Measurements from ENCODE around the gene DHX16. TPM values are rescaled to one million over a fixed set of nuclear protein-coding genes. Genes with fewer than 3 reads are reported as not detected.
"Not testable (repeated sequence)": the region's sequence is repeated elsewhere in the genome, so short reads cannot be mapped to it uniquely, and the experiment has no call there.

The DHX16 gene
- total RNA-seq, 2 experiments from 2014 or later, result 27.1 to 37.5 TPM

GRCh38 chr6:30719791-30720737 lies 47.3 kb upstream of the DHX16 start, which contains the start of gene TUBB:
Gene TUBB, plus strand, starts transcription at chr6:30720352. Its CDS starts 155 bp downstream, at chr6:30720507.
- peak; percentile 98 for DNase-seq (ENCODE audit: low spot score)
- POLR2A ChIA-PET, result interaction anchor here (0.6 to 6.0 kb wide), 8 partner anchors 11 to 149 kb away, joined by 3 to 71 read pairs (median 6); partner anchors contain the start of genes ABCF1 and NRM
- CTCF ChIA-PET (ENCODE audit: unreplicated experiment), result interaction anchor here (0.6 kb wide), 1 partner anchor 31 kb away, joined by 3 read pairs; no protein-coding TSS in a partner anchor
- Histone ChIP-seq H4K20me1 (ENCODE audit: insufficient read depth, low read length) (peaks cover 26% of the 10 kb centered on the region), H3K4me2 (ENCODE audit: low read length) (peak within 1 kb of the TSS; percentile 98), H3K4me1 (ENCODE audit: insufficient read depth, low read length, poor library complexity, severe bottlenecking) (peaks cover 52% of the 10 kb centered on the region), H3K9me3 (ENCODE audit: low read length) (no peaks in the 10 kb centered on the region), H3K27ac (ENCODE audit: low read depth, low read length, poor library complexity, severe bottlenecking) (peak within 1 kb of the TSS; percentile 97), H3K79me2 (ENCODE audit: insufficient read depth, low read depth, low read length) (peaks cover 86% of the 10 kb centered on the region), H3K36me3 (ENCODE audit: insufficient read depth, low read length) (peaks cover 55% of the 10 kb centered on the region), H3K9me2 (ENCODE audit: insufficient read depth, low read length) (no peaks in the 10 kb centered on the region), H3K4me3 (ENCODE audit: low read depth, low read length, poor library complexity, severe bottlenecking) (peak within 1 kb of the TSS; percentile 91), H2AFZ (ENCODE audit: low read length) (no peak within 1 kb of the TSS)
- intact Hi-C loops (cut with micrococcal nuclease; ENCODE audit: unreplicated experiment), result loop anchor here (1.0 to 5.0 kb wide), 2 partner anchors 73 to 163 kb away; partner anchors contain the start of genes C6orf136, GNL1 and PRR3
- BruUV-seq (replicated peaks), result TSS peak; percentile 42
- TF ChIP-seq CTCF (conservative IDR thresholded peaks at IDR 0.05; ENCODE audit: low read length), result no peak; the same call in 1 of the 2 replicates
- no peak for TF ChIP-seq EZH2phosphoT487 (IDR thresholded peaks at IDR 0.05; ENCODE audit: borderline replicate concordance, low read depth, low read length)

- BruUV-seq (replicated peaks), result TSS peak; percentile 60
- Histone ChIP-seq H2AFZ (ENCODE audit: low read length) (no peak overlapping the region), H3K9me2 (ENCODE audit: insufficient read depth, low read length) (no peaks in the 10 kb centered on the region), H4K20me1 (ENCODE audit: insufficient read depth, low read length) (peaks cover 19% of the 10 kb centered on the region), H3K27ac (ENCODE audit: low read depth, low read length, poor library complexity, severe bottlenecking) (peak overlapping the region; percentile 97), H3K4me3 (ENCODE audit: low read depth, low read length, poor library complexity, severe bottlenecking) (peak overlapping the region; percentile 91), H3K9me3 (ENCODE audit: low read length) (no peaks in the 10 kb centered on the region), H3K4me2 (ENCODE audit: low read length) (peak overlapping the region; percentile 98), H3K4me1 (ENCODE audit: insufficient read depth, low read length, poor library complexity, severe bottlenecking) (peaks cover 52% of the 10 kb centered on the region), H3K79me2 (ENCODE audit: insufficient read depth, low read depth, low read length) (peaks cover 79% of the 10 kb centered on the region), H3K36me3 (ENCODE audit: insufficient read depth, low read length) (peaks cover 55% of the 10 kb centered on the region)
- CTCF ChIA-PET (ENCODE audit: unreplicated experiment), result no interaction called here
- DNase-seq (ENCODE audit: low spot score), result peak; percentile 69
- POLR2A ChIA-PET, result interaction anchor here (0.7 to 6.0 kb wide), 6 partner anchors 29 to 148 kb away, joined by 3 to 71 read pairs (median 4); partner anchors contain the start of genes ABCF1 and NRM
- no peak for TF ChIP-seq CTCF (conservative IDR thresholded peaks at IDR 0.05; ENCODE audit: low read length)
- TF ChIP-seq EZH2phosphoT487 (IDR thresholded peaks at IDR 0.05; ENCODE audit: borderline replicate concordance, low read depth, low read length), result no peak
- intact Hi-C loops (cut with micrococcal nuclease; ENCODE audit: unreplicated experiment), result no loop called here
These were observed 46.5 kb upstream of the DHX16 start for GRCh38 chr6:30719356-30719755.

GRCh38 chr6:30717845-30718720 lies 45.3 kb upstream of the DHX16 start:
- not testable (repeated sequence) for H3K9me2 ChIP-seq (ENCODE audit: insufficient read depth, low read length); H2AFZ ChIP-seq (ENCODE audit: low read length); H3K9me3 ChIP-seq (ENCODE audit: low read length); H4K20me1 ChIP-seq (ENCODE audit: insufficient read depth, low read length)
- POLR2A ChIA-PET, result interaction anchor here (0.9 to 6.0 kb wide), 7 partner anchors 28 to 103 kb away, joined by 4 to 71 read pairs (median 7); partner anchors contain the start of genes MRPS18B and NRM
- Histone ChIP-seq H3K4me2 (ENCODE audit: low read length) (peak overlapping the region; percentile 98), H3K4me1 (ENCODE audit: insufficient read depth, low read length, poor library complexity, severe bottlenecking) (peaks cover 47% of the 10 kb centered on the region), H3K79me2 (ENCODE audit: insufficient read depth, low read depth, low read length) (peaks cover 66% of the 10 kb centered on the region), H3K36me3 (ENCODE audit: insufficient read depth, low read length) (peaks cover 55% of the 10 kb centered on the region), H3K27ac (ENCODE audit: low read depth, low read length, poor library complexity, severe bottlenecking) (peak overlapping the region; percentile 97), H3K4me3 (ENCODE audit: low read depth, low read length, poor library complexity, severe bottlenecking) (peak overlapping the region; percentile 91)
- TSS peak; percentile 79 for BruUV-seq (replicated peaks)
- peak; percentile 28 for DNase-seq (ENCODE audit: low spot score)
- intact Hi-C loops (cut with micrococcal nuclease; ENCODE audit: unreplicated experiment), result loop anchor here (1.0 kb wide), 3 partner anchors 24 to 101 kb away; partner anchors contain the start of genes FLOT1, MRPS18B and PPP1R10
- CTCF ChIA-PET (ENCODE audit: unreplicated experiment), result interaction anchor here (0.6 to 1.7 kb wide), 4 partner anchors 12 to 38 kb away, joined by 3 to 5 read pairs (median 4); no protein-coding TSS in a partner anchor

Data from OCI-LY7 (cell line).